Gastrocnemius medialis (tissue), 4 donors: ENCODE measurements around the gene CD8A. TPM values are rescaled to one million over a fixed set of nuclear protein-coding genes. Genes with fewer than 3 reads are reported as not detected.

Source experiments
- ATAC-seq, 2 donors: fragments of 150-250 bp; one replicate each; pipeline ENCODE4 v1.9.1; 2016
- DNase-seq, 2 donors: peaks; one replicate each; pipeline ENCODE4 v3.0.0-alpha.2; 2019
- H3K27ac ChIP-seq, 4 donors: fragments of 200-600 bp; sonication (generic); 1 replicate in 1 of 4; 2 replicates in 3 of 4; pipeline ENCODE4 v1.5.1; 2016 to 2018; ENCODE audit warnings: mild to moderate bottlenecking in 2 of 4, moderate library complexity in 1 of 4
- H3K27me3 ChIP-seq, 3 donors: fragments of 200-600 bp; sonication (generic) in 2 of 3; 1 replicate in 1 of 3; 2 replicates in 2 of 3; pipeline versions ENCODE4 v1.5.1 to v1.6.0; 2016 to 2019; ENCODE audit warnings: mild to moderate bottlenecking in 1 of 3, moderate library complexity in 1 of 3
- H3K36me3 ChIP-seq, 2 donors: fragments of 200-600 bp; sonication (generic) in 1 of 2; one replicate each; pipeline ENCODE4 v1.5.1; 2017 to 2018
- H3K4me1 ChIP-seq, 2 donors: fragments of 200-600 bp; sonication (generic) in 1 of 2; one replicate each; pipeline ENCODE4 v1.5.1; 2016 to 2017; ENCODE audit warnings: mild to moderate bottlenecking in 2 of 2
- H3K4me3 ChIP-seq, 4 donors: fragments of 200-600 bp; sonication (generic) in 3 of 4; 1 replicate in 1 of 4; 2 replicates in 3 of 4; pipeline ENCODE4 v1.5.1; 2016 to 2019; ENCODE audit warnings: mild to moderate bottlenecking in 2 of 4
- H3K9me3 ChIP-seq, 3 donors: fragments of 200-600 bp; sonication (generic) in 2 of 3; 1 replicate in 1 of 3; 2 replicates in 2 of 3; pipeline ENCODE4 v1.5.1; 2016 to 2019
- CTCF ChIP-seq, 5 experiments: fragments of 450-650 bp in 3 of 5; fragments of 200-600 bp in 2 of 5; sonication (generic) in 2 of 5; IDR thresholded peaks in 4 of 5; conservative IDR thresholded peaks in 1 of 5; 1 replicate in 4 of 5; 2 replicates in 1 of 5; pipeline ENCODE4 v1.5.1; 2016 to 2019; ENCODE audit warnings: antibody characterized with exemption in 5 of 5, mild to moderate bottlenecking in 3 of 5, moderate library complexity in 3 of 5
- POLR2A ChIP-seq, 2 donors: fragments of 450-650 bp; IDR thresholded peaks; one replicate each; pipeline ENCODE4 v1.6.1; 2017; ENCODE audit warnings: antibody characterized with exemption in 2 of 2, mild to moderate bottlenecking in 2 of 2, moderate library complexity in 2 of 2
- in situ Hi-C, 4 donors: fragments of 200-750 bp; cut with MboI; loops; one replicate each; pipeline versions ENCODE4 v1.15.0 to v1.8.0; 2017; ENCODE audit warnings: low sequenced_read_pairs in 4 of 4
- intact Hi-C: fragments of 100-400 bp; cut with DNase I; formaldehyde crosslinking; loops from one replicate; pipeline ENCODE4 v1.15.1; 2023; ENCODE audit warnings: low total_unique reads
- total RNA-seq, 4 donors: library from RNA; depleted of rRNA; stranded (reverse); fragments of >200 nt; gene quantifications; one replicate each; pipeline versions ENCODE4 v1.1.0 to v1.2.3, GENCODE V29; 2016

The CD8A gene
- total RNA-seq, 4 donors from 2014 or later = 0.16 to 0.32 (median 0.31) TPM; not detected in 1

GRCh38 chr2:86809481-86810121 lies 18.9 kb upstream of the CD8A start:
- intact Hi-C loops (no loop called here), in situ Hi-C loops (no loop called here)
- ATAC-seq = no peak

GRCh38 chr2:86808315-86809161 lies 17.8 kb upstream of the CD8A start:
- Histone ChIP-seq H3K4me1 (peaks cover 16% of the 10 kb centered on the region in 2 donors), H3K9me3 (no peaks in the 10 kb centered on the region), H3K36me3 (no peaks in the 10 kb centered on the region), H3K4me3 (peak overlapping the region; percentile 52 to 76 (median 58)), H3K27me3 (peaks cover 22 to 32% (median 26%) of the 10 kb centered on the region in 3 donors), H3K27ac (no peak overlapping the region)
- intact Hi-C loops = no loop called here
- in situ Hi-C loops = no loop called here
- DNase-seq (peak; percentile 76 to 82), ATAC-seq (peak; percentile 92 to 95)
- TF ChIP-seq CTCF (IDR thresholded peaks at IDR 0.05 in 4 of 5, conservative IDR thresholded peaks at IDR 0.05 in 1 of 5) = peak; percentile 87 to 94 (median 92)
- no peak for TF ChIP-seq POLR2A (IDR thresholded peaks at IDR 0.05)

More at GRCh38 chr2:86809481-86810121, 18.9 kb upstream of the CD8A start:
- TF ChIP-seq CTCF (IDR thresholded peaks at IDR 0.05 in 4 of 5, conservative IDR thresholded peaks at IDR 0.05 in 1 of 5) (no peak), POLR2A (IDR thresholded peaks at IDR 0.05) (no peak)
- no peak overlapping the region for H3K27ac ChIP-seq
- H3K27me3 ChIP-seq = peaks cover 22 to 32% (median 26%) of the 10 kb centered on the region in 3 donors
- no peaks in the 10 kb centered on the region for H3K9me3 ChIP-seq
- no peak for DNase-seq
- no peaks in the 10 kb centered on the region for H3K36me3 ChIP-seq
- H3K4me1 ChIP-seq = peaks cover 16% of the 10 kb centered on the region in 2 donors
- no peak overlapping the region for H3K4me3 ChIP-seq

- Histone ChIP-seq H3K4me3 (peak overlapping the region; percentile 52 to 76 (median 58)), H3K27me3 (peaks cover 22 to 29% (median 26%) of the 10 kb centered on the region in 3 donors), H3K9me3 (no peaks in the 10 kb centered on the region), H3K36me3 (no peaks in the 10 kb centered on the region), H3K4me1 (peaks cover 16% of the 10 kb centered on the region in 2 donors), H3K27ac (no peak overlapping the region)
- in situ Hi-C loops (no loop called here), intact Hi-C loops (no loop called here)
- DNase-seq (no peak), ATAC-seq (peak; percentile 43 to 61)
- TF ChIP-seq POLR2A (IDR thresholded peaks at IDR 0.05) (no peak), CTCF (IDR thresholded peaks at IDR 0.05 in 4 of 5, conservative IDR thresholded peaks at IDR 0.05 in 1 of 5) (no peak)
Observed at GRCh38 chr2:86807468-86808275, 17.0 kb upstream of the CD8A start.

- in situ Hi-C loops (no loop called here), intact Hi-C loops (no loop called here)
- DNase-seq (no peak), ATAC-seq (no peak)
- TF ChIP-seq CTCF (IDR thresholded peaks at IDR 0.05 in 4 of 5, conservative IDR thresholded peaks at IDR 0.05 in 1 of 5) (no peak), POLR2A (IDR thresholded peaks at IDR 0.05) (no peak)
- Histone ChIP-seq H3K4me1 (peaks cover 16% of the 10 kb centered on the region in 2 donors), H3K4me3 (peak overlapping the region; percentile 52 to 76 (median 58)), H3K27me3 (peaks cover 22 to 26% (median 25%) of the 10 kb centered on the region in 3 donors), H3K9me3 (no peaks in the 10 kb centered on the region), H3K36me3 (no peaks in the 10 kb centered on the region), H3K27ac (no peak overlapping the region)
Observed at GRCh38 chr2:86807133-86807467, 16.4 kb upstream of the CD8A start.
